HEK293 (cell line): Measurements from ENCODE around the gene RAI14.

Experiments used
- KLF1 ChIP-seq: fragments of 450-650 bp; formaldehyde crosslinking; IDR thresholded peaks from 2 replicates; pipeline ENCODE4 v1.5.1; 2016; ENCODE audit warnings: missing biosample characterization, missing genetic modification characterization
- KLF9 ChIP-seq: fragments of 450-650 bp; formaldehyde crosslinking; IDR thresholded peaks from 2 replicates; pipeline ENCODE4 v1.5.1; 2016; ENCODE audit warnings: missing biosample characterization, missing genetic modification characterization, low read depth
- MZF1 ChIP-seq: fragments of 450-650 bp; formaldehyde crosslinking; IDR thresholded peaks from 2 replicates; pipeline ENCODE4 v1.5.1; 2017; ENCODE audit warnings: missing biosample characterization, missing genetic modification characterization, borderline replicate concordance
- TCF7L2 ChIP-seq: IDR thresholded peaks from 2 replicates; pipeline ENCODE4 v1.6.1; 2011; ENCODE audit warnings: low read depth, mild to moderate bottlenecking, inconsistent platforms, low read length, moderate library complexity, borderline replicate concordance
- ZBTB17 ChIP-seq: fragments of 450-650 bp; formaldehyde crosslinking; IDR thresholded peaks from 2 replicates; pipeline ENCODE4 v1.5.1; 2016; ENCODE audit warnings: missing biosample characterization, missing genetic modification characterization
- ZFP41 ChIP-seq: fragments of 450-650 bp; formaldehyde crosslinking; IDR thresholded peaks from 2 replicates; pipeline ENCODE4 v1.5.1; 2016; ENCODE audit warnings: missing biosample characterization, missing genetic modification characterization, borderline replicate concordance
- ZNF366 ChIP-seq: fragments of 450-650 bp; formaldehyde crosslinking; conservative IDR thresholded peaks from 2 replicates; pipeline ENCODE4 v1.5.1; 2016; ENCODE audit warnings: missing biosample characterization, missing genetic modification characterization
- ZNF561 ChIP-seq: fragments of 450-650 bp; IDR thresholded peaks from 2 replicates; pipeline ENCODE4 v1.5.1; 2018; ENCODE audit warnings: missing biosample characterization, missing genetic modification characterization, borderline replicate concordance
- ZNF654 ChIP-seq: fragments of 450-650 bp; formaldehyde crosslinking; IDR thresholded peaks from 2 replicates; pipeline ENCODE4 v1.5.1; 2016; ENCODE audit warnings: low read depth, missing biosample characterization, missing genetic modification characterization
- ZNF785 ChIP-seq: fragments of 450-650 bp; formaldehyde crosslinking; IDR thresholded peaks from 2 replicates; pipeline ENCODE4 v1.5.1; 2016; ENCODE audit warnings: missing biosample characterization, missing genetic modification characterization
- TF ChIP-seq, protein P1 (sequence below): fragments of 450-650 bp; formaldehyde crosslinking; IDR thresholded peaks from 2 replicates; pipeline ENCODE4 v1.5.1; 2016; ENCODE audit warnings: missing biosample characterization, missing genetic modification characterization
- TF ChIP-seq, protein P2 (sequence below): fragments of 450-650 bp; formaldehyde crosslinking; IDR thresholded peaks from 2 replicates; pipeline ENCODE4 v1.5.1; 2017; ENCODE audit warnings: missing biosample characterization, missing genetic modification characterization

DNA sequence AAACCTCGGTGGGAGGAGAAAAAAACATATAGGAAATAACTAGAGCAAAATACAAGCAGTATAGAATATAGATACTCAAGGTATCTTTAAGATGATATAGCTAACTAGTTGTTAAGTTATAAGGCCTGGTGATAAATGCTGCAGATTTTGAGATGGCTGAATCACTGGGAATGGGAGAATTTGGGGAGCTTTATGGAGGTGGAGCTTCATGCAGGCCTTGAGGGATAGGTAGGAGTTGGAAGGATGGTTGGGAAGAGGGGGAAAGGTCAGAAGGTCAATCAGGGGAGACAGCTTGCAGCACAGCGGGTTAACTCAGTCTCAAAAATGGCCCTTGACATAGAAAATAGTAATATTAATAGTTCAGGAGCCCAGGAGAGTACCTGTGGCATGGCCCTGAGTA, 34.8 kb downstream of the RAI14 start:
- no peak for TF ChIP-seq KLF1
- TF ChIP-seq ZNF654 (tag by site-specific recombination): no peak
- no peak for TF ChIP-seq TCF7L2
- TF ChIP-seq, protein P1, sequence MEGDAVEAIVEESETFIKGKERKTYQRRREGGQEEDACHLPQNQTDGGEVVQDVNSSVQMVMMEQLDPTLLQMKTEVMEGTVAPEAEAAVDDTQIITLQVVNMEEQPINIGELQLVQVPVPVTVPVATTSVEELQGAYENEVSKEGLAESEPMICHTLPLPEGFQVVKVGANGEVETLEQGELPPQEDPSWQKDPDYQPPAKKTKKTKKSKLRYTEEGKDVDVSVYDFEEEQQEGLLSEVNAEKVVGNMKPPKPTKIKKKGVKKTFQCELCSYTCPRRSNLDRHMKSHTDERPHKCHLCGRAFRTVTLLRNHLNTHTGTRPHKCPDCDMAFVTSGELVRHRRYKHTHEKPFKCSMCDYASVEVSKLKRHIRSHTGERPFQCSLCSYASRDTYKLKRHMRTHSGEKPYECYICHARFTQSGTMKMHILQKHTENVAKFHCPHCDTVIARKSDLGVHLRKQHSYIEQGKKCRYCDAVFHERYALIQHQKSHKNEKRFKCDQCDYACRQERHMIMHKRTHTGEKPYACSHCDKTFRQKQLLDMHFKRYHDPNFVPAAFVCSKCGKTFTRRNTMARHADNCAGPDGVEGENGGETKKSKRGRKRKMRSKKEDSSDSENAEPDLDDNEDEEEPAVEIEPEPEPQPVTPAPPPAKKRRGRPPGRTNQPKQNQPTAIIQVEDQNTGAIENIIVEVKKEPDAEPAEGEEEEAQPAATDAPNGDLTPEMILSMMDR (tag by site-specific recombination): no peak
- no peak for TF ChIP-seq ZNF785
- TF ChIP-seq ZFP41 (tag by site-specific recombination): no peak
- no peak for TF ChIP-seq ZNF561 (tag by site-specific recombination)
- no peak for TF ChIP-seq MZF1
- TF ChIP-seq ZNF366: no peak
- TF ChIP-seq KLF9 (tag by site-specific recombination): no peak
- TF ChIP-seq, protein P2, sequence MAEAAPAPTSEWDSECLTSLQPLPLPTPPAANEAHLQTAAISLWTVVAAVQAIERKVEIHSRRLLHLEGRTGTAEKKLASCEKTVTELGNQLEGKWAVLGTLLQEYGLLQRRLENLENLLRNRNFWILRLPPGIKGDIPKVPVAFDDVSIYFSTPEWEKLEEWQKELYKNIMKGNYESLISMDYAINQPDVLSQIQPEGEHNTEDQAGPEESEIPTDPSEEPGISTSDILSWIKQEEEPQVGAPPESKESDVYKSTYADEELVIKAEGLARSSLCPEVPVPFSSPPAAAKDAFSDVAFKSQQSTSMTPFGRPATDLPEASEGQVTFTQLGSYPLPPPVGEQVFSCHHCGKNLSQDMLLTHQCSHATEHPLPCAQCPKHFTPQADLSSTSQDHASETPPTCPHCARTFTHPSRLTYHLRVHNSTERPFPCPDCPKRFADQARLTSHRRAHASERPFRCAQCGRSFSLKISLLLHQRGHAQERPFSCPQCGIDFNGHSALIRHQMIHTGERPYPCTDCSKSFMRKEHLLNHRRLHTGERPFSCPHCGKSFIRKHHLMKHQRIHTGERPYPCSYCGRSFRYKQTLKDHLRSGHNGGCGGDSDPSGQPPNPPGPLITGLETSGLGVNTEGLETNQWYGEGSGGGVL (tag by site-specific recombination): no peak
- TF ChIP-seq ZBTB17: no peak
